HUDEP-2 (cell line): ENCODE results near the gene OR10P1.
"Not testable (repeated sequence)": the region's sequence is repeated elsewhere in the genome, so short reads cannot be mapped to it uniquely, and the experiment has no call there.

Experiments
- DNase-seq, 76 experiments: peaks; one replicate each; lab custom pipeline; 2025; ENCODE audit not compliant: unreplicated experiment in 76 of 76; lab: John Stamatoyannopoulos, UW

OR10P1 gene

GRCh38 chr12:55636853-55637252, at the start of gene OR10P1:
Gene OR10P1, plus strand, starts transcription at chr12:55636892. Its CDS starts 0 bp downstream, at chr12:55636892.
- no peak for DNase-seq

GRCh38 chr12:55590152-55590551, 46.5 kb upstream of the OR10P1 start:
- not testable (repeated sequence) for DNase-seq

GRCh38 chr12:55607821-55608594, 28.7 kb upstream of the OR10P1 start:
- DNase-seq, result no peak

GRCh38 chr12:55610598-55610997, 26.1 kb upstream of the OR10P1 start:
- DNase-seq, result no peak

- DNase-seq, result no peak
These were observed 24.0 kb upstream of the OR10P1 start for GRCh38 chr12:55612646-55613045.

GRCh38 chr12:55614764-55615163, 21.9 kb upstream of the OR10P1 start:
- no peak for DNase-seq

- peak in 52 of 76 experiments; percentile 4 to 84 (median 58) for DNase-seq
These were observed 17.1 kb upstream of the OR10P1 start for GRCh38 chr12:55619354-55620138.

- DNase-seq, result no peak
These were observed 12.6 kb upstream of the OR10P1 start for GRCh38 chr12:55624056-55624455.

- DNase-seq, result no peak
These were observed 10.5 kb upstream of the OR10P1 start for GRCh38 chr12:55626154-55626553.

GRCh38 chr12:55629058-55629841, 7.4 kb upstream of the OR10P1 start:
- no peak for DNase-seq

- no peak for DNase-seq
These were observed 5.6 kb upstream of the OR10P1 start for GRCh38 chr12:55631056-55631455.

GRCh38 chr12:55631733-55632132, 5.0 kb upstream of the OR10P1 start:
- DNase-seq, result no peak

GRCh38 chr12:55633151-55633550, 3.5 kb upstream of the OR10P1 start:
- DNase-seq, result no peak

- peak in 1 of 76 experiments; percentile 3 for DNase-seq
These were observed 506 bp upstream of the OR10P1 start for GRCh38 chr12:55636116-55636655.

GRCh38 chr12:55637467-55637866, 775 bp downstream of the OR10P1 start:
- no peak for DNase-seq

- no peak for DNase-seq
These were observed 4.9 kb downstream of the OR10P1 start for GRCh38 chr12:55641595-55641994.

GRCh38 chr12:55642267-55642666, 5.6 kb downstream of the OR10P1 start:
- DNase-seq, result no peak

- DNase-seq, result no peak
These were observed 6.0 kb downstream of the OR10P1 start for GRCh38 chr12:55642669-55643068.

GRCh38 chr12:55644591-55644990, 7.9 kb downstream of the OR10P1 start:
- DNase-seq, result no peak

GRCh38 chr12:55647027-55647426, 10.3 kb downstream of the OR10P1 start:
- no peak for DNase-seq
